Peyer's patch (tissue), 4 donors: ENCODE measurements around the gene NCKAP5L. TPM values are rescaled to one million over a fixed set of nuclear protein-coding genes. Genes with fewer than 3 reads are reported as not detected.

Experiments
- DNase-seq, 3 donors: peaks; one replicate each; pipeline ENCODE4 v3.0.0-alpha.2; 2017 to 2019
- H3K27ac ChIP-seq, 4 donors: fragments of 200-600 bp; sonication (generic); one replicate each; pipeline ENCODE4 v1.5.1; 2016 to 2019
- H3K27me3 ChIP-seq, 2 donors: fragments of 200-600 bp; sonication (generic); one replicate each; pipeline ENCODE4 v1.5.1; 2019
- H3K36me3 ChIP-seq, 3 donors: fragments of 200-600 bp; sonication (generic); one replicate each; pipeline ENCODE4 v1.5.1; 2016 to 2019
- H3K4me1 ChIP-seq, 4 donors: fragments of 200-600 bp; sonication (generic); one replicate each; pipeline ENCODE4 v1.5.1; 2016 to 2019
- H3K4me3 ChIP-seq, 4 donors: fragments of 200-600 bp; sonication (generic); 1 replicate in 3 of 4; 2 replicates in 1 of 4; pipeline ENCODE4 v1.5.1; 2016 to 2019; ENCODE audit warnings: mild to moderate bottlenecking in 1 of 4
- H3K9me3 ChIP-seq, 4 donors: fragments of 200-600 bp; sonication (generic); one replicate each; pipeline ENCODE4 v1.5.1; 2016 to 2019; ENCODE audit warnings: mild to moderate bottlenecking in 1 of 4
- CTCF ChIP-seq, 6 experiments: fragments of 450-650 bp in 4 of 6; fragments of 200-600 bp in 2 of 6; sonication (generic) in 1 of 6; IDR thresholded peaks; one replicate each; pipeline ENCODE4 v1.5.1; 2017 to 2019; ENCODE audit warnings: antibody characterized with exemption in 6 of 6, mild to moderate bottlenecking in 3 of 6, moderate library complexity in 1 of 6
- POLR2A ChIP-seq, 2 donors: fragments of 450-650 bp; IDR thresholded peaks; one replicate each; pipeline ENCODE4 v1.5.1; 2017; ENCODE audit warnings: antibody characterized with exemption in 2 of 2, mild to moderate bottlenecking in 2 of 2, moderate library complexity in 2 of 2
- total RNA-seq, 4 donors: library from RNA; depleted of rRNA; stranded (reverse); fragments of >200 nt; gene quantifications; one replicate each; pipeline ENCODE4 v1.1.0, GENCODE V29; 2016

Gene NCKAP5L
- total RNA-seq, 4 donors from 2014 or later: 3.3 to 16.5 (median 7.5) TPM

- Histone ChIP-seq H3K36me3 (no peaks in the 10 kb centered on the region), H3K4me1 (peaks cover 0 to 13% (median 0%) of the 10 kb centered on the region in 4 donors), H3K27me3 (no peaks in the 10 kb centered on the region), H3K27ac (no peak overlapping the region), H3K4me3 (no peak overlapping the region), H3K9me3 (no peaks in the 10 kb centered on the region)
- TF ChIP-seq POLR2A (IDR thresholded peaks at IDR 0.05) (no peak), CTCF (IDR thresholded peaks at IDR 0.05) (no peak)
- DNase-seq: no peak
Observed at GRCh38 chr12:49813131-49813530, 15.1 kb downstream of the NCKAP5L start.

- Histone ChIP-seq H3K27me3 (no peaks in the 10 kb centered on the region), H3K4me1 (peaks cover 0 to 13% (median 0%) of the 10 kb centered on the region in 4 donors), H3K4me3 (no peak overlapping the region), H3K27ac (no peak overlapping the region), H3K9me3 (no peaks in the 10 kb centered on the region), H3K36me3 (no peaks in the 10 kb centered on the region)
- no peak for TF ChIP-seq CTCF (IDR thresholded peaks at IDR 0.05)
- TF ChIP-seq POLR2A (IDR thresholded peaks at IDR 0.05): no peak
- no peak for DNase-seq
Observed at GRCh38 chr12:49811961-49812401, 16.2 kb downstream of the NCKAP5L start.

- H3K4me1 ChIP-seq: peaks cover 0 to 13% (median 0%) of the 10 kb centered on the region in 4 donors
- DNase-seq: no peak
- no peak overlapping the region for H3K27ac ChIP-seq
Observed at GRCh38 chr12:49811136-49811535, 17.1 kb downstream of the NCKAP5L start.

GRCh38 chr12:49809906-49810389 lies 18.3 kb downstream of the NCKAP5L start:
- TF ChIP-seq POLR2A (IDR thresholded peaks at IDR 0.05) (no peak), CTCF (IDR thresholded peaks at IDR 0.05) (no peak)
- no peaks in the 10 kb centered on the region for H3K27me3 ChIP-seq
- H3K4me3 ChIP-seq: no peak overlapping the region
- DNase-seq: no peak
- H3K4me1 ChIP-seq: peaks cover 0 to 13% (median 0%) of the 10 kb centered on the region in 4 donors
- H3K36me3 ChIP-seq: peaks cover 0 to under 1% (median 0%) of the 10 kb centered on the region in 3 donors
- no peaks in the 10 kb centered on the region for H3K9me3 ChIP-seq
- peak overlapping the region in 3 of 4 donors; percentile 49 to 59 (median 53) for H3K27ac ChIP-seq

More at GRCh38 chr12:49811136-49811535, 17.1 kb downstream of the NCKAP5L start:
- Histone ChIP-seq H3K4me3 (no peak overlapping the region), H3K27me3 (no peaks in the 10 kb centered on the region), H3K9me3 (no peaks in the 10 kb centered on the region), H3K36me3 (no peaks in the 10 kb centered on the region)
- TF ChIP-seq POLR2A (IDR thresholded peaks at IDR 0.05): no peak
- TF ChIP-seq CTCF (IDR thresholded peaks at IDR 0.05): no peak

GRCh38 chr12:49809381-49809905 lies 18.8 kb downstream of the NCKAP5L start:
- peak overlapping the region; percentile 38 to 71 (median 56) for H3K27ac ChIP-seq
- no peak for DNase-seq
- no peaks in the 10 kb centered on the region for H3K9me3 ChIP-seq
- H3K4me1 ChIP-seq: peaks cover 0 to 13% (median 0%) of the 10 kb centered on the region in 4 donors
- H3K27me3 ChIP-seq: no peaks in the 10 kb centered on the region
- TF ChIP-seq CTCF (IDR thresholded peaks at IDR 0.05) (no peak), POLR2A (IDR thresholded peaks at IDR 0.05) (no peak)
- no peak overlapping the region for H3K4me3 ChIP-seq
- peaks cover 0 to 5% (median 0%) of the 10 kb centered on the region in 3 donors for H3K36me3 ChIP-seq
